H9 (cell line): ENCODE results near the gene UGT1A5. TPM values are rescaled to one million over a fixed set of nuclear protein-coding genes. Genes with fewer than 3 reads are reported as not detected.

ENCODE experiments used
- DNase-seq: peaks from one replicate; pipeline ENCODE4 v3.0.0-alpha.2; 2017
- H2AFZ ChIP-seq: one replicate; pipeline ENCODE4 v1.6.1; 2013; ENCODE audit warnings: mild to moderate bottlenecking, low read length, control low read depth, moderate library complexity
- H2AK5ac ChIP-seq: 2 replicates; pipeline ENCODE4 v1.6.1; 2013; ENCODE audit warnings: low read length, control low read depth, mixed read lengths; ENCODE audit not compliant: insufficient read length
- H2BK120ac ChIP-seq: one replicate; pipeline ENCODE4 v1.6.1; 2013; ENCODE audit warnings: low read depth, mild to moderate bottlenecking, low read length, control low read depth, inconsistent platforms; ENCODE audit not compliant: poor library complexity, severe bottlenecking
- H2BK12ac ChIP-seq: 2 replicates; pipeline ENCODE4 v1.6.1; 2013; ENCODE audit warnings: low read length, control low read depth, mixed read lengths, low read depth; ENCODE audit not compliant: insufficient read length
- H2BK15ac ChIP-seq: 2 replicates; pipeline ENCODE4 v1.6.1; 2013; ENCODE audit warnings: low read depth, low read length, control low read depth
- H2BK20ac ChIP-seq: one replicate; pipeline ENCODE4 v1.6.1; 2013; ENCODE audit warnings: low read depth, mild to moderate bottlenecking, low read length, control low read depth, inconsistent platforms; ENCODE audit not compliant: poor library complexity, severe bottlenecking
- H2BK5ac ChIP-seq: 2 replicates; pipeline ENCODE4 v1.6.1; 2013; ENCODE audit warnings: low read length, control low read depth, mixed read lengths; ENCODE audit not compliant: insufficient read length
- H3K14ac ChIP-seq: 2 replicates; pipeline ENCODE4 v1.6.1; 2013; ENCODE audit warnings: low read length, control low read depth; ENCODE audit not compliant: insufficient read depth
- H3K18ac ChIP-seq: 2 replicates; pipeline ENCODE4 v1.6.1; 2013; ENCODE audit warnings: low read depth, mild to moderate bottlenecking, mixed read lengths, low read length, control low read depth; ENCODE audit not compliant: insufficient read length
- H3K23ac ChIP-seq: 2 replicates; pipeline ENCODE4 v1.6.1; 2013; ENCODE audit warnings: low read length, control low read depth, mixed read lengths, low read depth; ENCODE audit not compliant: insufficient read length
- H3K23me2 ChIP-seq: 2 replicates; pipeline ENCODE4 v1.6.1; 2013; ENCODE audit warnings: low read depth, mild to moderate bottlenecking, mixed read lengths, low read length, control low read depth; ENCODE audit not compliant: insufficient read length, poor library complexity, severe bottlenecking
- H3K27ac ChIP-seq: 2 replicates; pipeline ENCODE4 v1.5.1; 2013; ENCODE audit warnings: low read length, control low read depth, mixed read lengths, low read depth; ENCODE audit not compliant: insufficient read length
- H3K27me3 ChIP-seq: 2 replicates; pipeline ENCODE4 v1.6.1; 2013; ENCODE audit warnings: low read length, control low read depth, inconsistent platforms; ENCODE audit not compliant: insufficient read depth
- H3K4ac ChIP-seq: 2 replicates; pipeline ENCODE4 v1.6.1; 2013; ENCODE audit warnings: low read depth, mild to moderate bottlenecking, control low read depth, inconsistent platforms, low read length, moderate library complexity
- H3K4me1 ChIP-seq: 2 replicates; pipeline ENCODE4 v1.6.1; 2013; ENCODE audit warnings: low read length, control low read depth, inconsistent platforms; ENCODE audit not compliant: insufficient read depth
- H3K4me2 ChIP-seq: 2 replicates; pipeline ENCODE4 v1.6.1; 2013; ENCODE audit warnings: low read length, control low read depth, mixed read lengths; ENCODE audit not compliant: insufficient read length, insufficient read depth
- H3K56ac ChIP-seq: 2 replicates; pipeline ENCODE4 v1.6.1; 2013; ENCODE audit warnings: low read depth, mild to moderate bottlenecking, mixed read lengths, low read length, control low read depth; ENCODE audit not compliant: insufficient read length
- H3K79me1 ChIP-seq: 2 replicates; pipeline ENCODE4 v1.6.1; 2013; ENCODE audit warnings: low read depth, mild to moderate bottlenecking, moderate library complexity, low read length, control low read depth, inconsistent platforms; ENCODE audit not compliant: insufficient read depth, poor library complexity, severe bottlenecking
- H3K79me2 ChIP-seq: 2 replicates; pipeline ENCODE4 v1.6.1; 2013; ENCODE audit warnings: low read length, control low read depth, inconsistent platforms; ENCODE audit not compliant: insufficient read depth
- H3K9ac ChIP-seq: 2 replicates; pipeline ENCODE4 v1.6.1; 2013; ENCODE audit warnings: low read length, control low read depth, mixed read lengths; ENCODE audit not compliant: insufficient read length; ENCODE audit errors: extremely low read depth
- H3K9me3 ChIP-seq: one replicate; pipeline ENCODE4 v1.6.1; 2013; ENCODE audit warnings: low read depth, low read length, inconsistent platforms; ENCODE audit not compliant: control insufficient read depth
- H3T11ph ChIP-seq: one replicate; pipeline ENCODE4 v1.6.1; 2013; ENCODE audit warnings: mild to moderate bottlenecking, low read length, control low read depth, inconsistent platforms
- H4K20me1 ChIP-seq: one replicate; pipeline ENCODE4 v1.6.1; 2013; ENCODE audit not compliant: control insufficient read depth, insufficient read length, insufficient read depth
- H4K5ac ChIP-seq: 2 replicates; pipeline ENCODE4 v1.6.1; 2013; ENCODE audit warnings: low read depth, mild to moderate bottlenecking, mixed read lengths, low read length, control low read depth; ENCODE audit not compliant: insufficient read length
- H4K8ac ChIP-seq: replicated peaks from 2 replicates; pipeline ENCODE4 v1.6.1; 2013; ENCODE audit warnings: low read length, control low read depth, mixed read lengths, low read depth; ENCODE audit not compliant: insufficient read length
- H4K91ac ChIP-seq: 2 replicates; pipeline ENCODE4 v1.6.1; 2013; ENCODE audit warnings: low read depth, mild to moderate bottlenecking, moderate library complexity, mixed read lengths, low read length, control low read depth; ENCODE audit not compliant: insufficient read length
- H3K27ac Mint-ChIP-seq, 3 experiments: 2 replicates in 2 of 3; 3 replicates in 1 of 3; pipeline ENCODE4 v1.8.0; 2020 to 2021; ENCODE audit warnings: mixed read lengths in 3 of 3, mild to moderate bottlenecking in 1 of 3, moderate library complexity in 1 of 3
- H3K27me3 Mint-ChIP-seq: 2 replicates; pipeline ENCODE4 v1.8.0; 2021; ENCODE audit warnings: low read depth, mild to moderate bottlenecking, moderate library complexity, mixed read lengths
- H3K36me3 Mint-ChIP-seq, 3 experiments: 2 replicates in 2 of 3; 3 replicates in 1 of 3; pipeline ENCODE4 v1.8.0; 2020 to 2021; ENCODE audit warnings: low read depth in 3 of 3, mixed read lengths in 3 of 3; ENCODE audit not compliant: insufficient read depth in 1 of 3
- H3K4me1 Mint-ChIP-seq, 2 experiments: 2 replicates each; pipeline ENCODE4 v1.8.0; 2020; ENCODE audit warnings: mixed read lengths in 2 of 2
- H3K4me3 Mint-ChIP-seq, 2 experiments: 2 replicates in 1 of 2; 3 replicates in 1 of 2; pipeline ENCODE4 v1.8.0; 2020 to 2021; ENCODE audit warnings: mild to moderate bottlenecking in 2 of 2, mixed read lengths in 2 of 2, moderate library complexity in 1 of 2
- H3K9me3 Mint-ChIP-seq, 2 experiments: 2 replicates in 1 of 2; 3 replicates in 1 of 2; pipeline ENCODE4 v1.8.0; 2020; ENCODE audit warnings: mild to moderate bottlenecking in 2 of 2, mixed read lengths in 2 of 2, moderate library complexity in 1 of 2
- CTCF ChIP-seq: fragments of 200-600 bp; sonication (generic); conservative IDR thresholded peaks from 3 replicates; pipeline ENCODE4 v1.8.0; 2021; ENCODE audit warnings: antibody characterized with exemption, mild to moderate bottlenecking
- WGBS: extraction: QIAGEN DNeasy Blood & Tissue Kit; methylation state at CpG from one replicate; pipeline ENCODE4 v1.1.7; 2013; ENCODE audit warnings: missing lambda C conversion rate, low lambda C conversion rate, mixed read lengths; ENCODE audit not compliant: insufficient read length; ENCODE audit errors: extremely low coverage; 5-methylcytosine and 5-hydroxymethylcytosine counted together
- total RNA-seq: library from RNA; stranded (reverse); gene quantifications from 2 replicates; pipeline ENCODE4 v1.2.1, GENCODE V29; 2021

The UGT1A5 gene
- total RNA-seq, 1 experiment from 2014 or later = not detected

- Histone ChIP-seq H2BK20ac (no peak overlapping the region), H3K79me2 (no peaks in the 10 kb centered on the region), H3K79me1 (no peaks in the 10 kb centered on the region), H2BK120ac (no peak overlapping the region), H3K23ac (no peak overlapping the region), H3K9ac (no peak overlapping the region), H2BK5ac (no peak overlapping the region), H4K8ac (no peak overlapping the region), H3K14ac (no peak overlapping the region), H3K4me1 (peaks cover 2% of the 10 kb centered on the region; the same call in 1 of the 2 replicates), H2AK5ac (no peak overlapping the region), H3K27me3 (no peaks in the 10 kb centered on the region), H3K56ac (no peak overlapping the region), H2BK12ac (no peak overlapping the region), H3K4ac (no peak overlapping the region), H3K9me3 (no peaks in the 10 kb centered on the region), H3K18ac (no peak overlapping the region), H2AFZ (no peak overlapping the region), H4K20me1 (no peaks in the 10 kb centered on the region), H4K91ac (no peak overlapping the region), H3K27ac (no peak overlapping the region), H3K23me2 (no peaks in the 10 kb centered on the region), H4K5ac (no peak overlapping the region), H3T11ph (no peak overlapping the region), H2BK15ac (no peak overlapping the region), H3K4me2 (no peak overlapping the region)
- DNase-seq = no peak
- Mint-ChIP-seq H3K36me3 (no peaks in the 10 kb centered on the region; a peak in 1 of 7 replicates), H3K4me1 (peaks cover 5 to 6% of the 10 kb centered on the region in 2 experiments; a peak in 3 of 4 replicates), H3K27ac (no peak overlapping the region), H3K9me3 (0 out of 5 replicates have a peak, but pooled peaks cover 0 to 3% of the 10 kb centered on the region in 2 experiments), H3K4me3 (no peak overlapping the region), H3K27me3 (peaks cover 8% of the 10 kb centered on the region)
- no CpG with 5 or more reads among the region's 4 CpGs for WGBS
- TF ChIP-seq CTCF = no peak
Observed at GRCh38 chr2:233766416-233766815, 53.7 kb downstream of the UGT1A5 start.
